Non-pigmented ciliary epithelial cell (primary cell): ENCODE results near the gene CTCFL.

Experiments used
- DNase-seq: peaks from one replicate; pipeline ENCODE4 v3.0.0-alpha.2; 2010; ENCODE audit warnings: low read depth

Gene CTCFL, protein sequence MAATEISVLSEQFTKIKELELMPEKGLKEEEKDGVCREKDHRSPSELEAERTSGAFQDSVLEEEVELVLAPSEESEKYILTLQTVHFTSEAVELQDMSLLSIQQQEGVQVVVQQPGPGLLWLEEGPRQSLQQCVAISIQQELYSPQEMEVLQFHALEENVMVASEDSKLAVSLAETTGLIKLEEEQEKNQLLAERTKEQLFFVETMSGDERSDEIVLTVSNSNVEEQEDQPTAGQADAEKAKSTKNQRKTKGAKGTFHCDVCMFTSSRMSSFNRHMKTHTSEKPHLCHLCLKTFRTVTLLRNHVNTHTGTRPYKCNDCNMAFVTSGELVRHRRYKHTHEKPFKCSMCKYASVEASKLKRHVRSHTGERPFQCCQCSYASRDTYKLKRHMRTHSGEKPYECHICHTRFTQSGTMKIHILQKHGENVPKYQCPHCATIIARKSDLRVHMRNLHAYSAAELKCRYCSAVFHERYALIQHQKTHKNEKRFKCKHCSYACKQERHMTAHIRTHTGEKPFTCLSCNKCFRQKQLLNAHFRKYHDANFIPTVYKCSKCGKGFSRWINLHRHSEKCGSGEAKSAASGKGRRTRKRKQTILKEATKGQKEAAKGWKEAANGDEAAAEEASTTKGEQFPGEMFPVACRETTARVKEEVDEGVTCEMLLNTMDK

DNA sequence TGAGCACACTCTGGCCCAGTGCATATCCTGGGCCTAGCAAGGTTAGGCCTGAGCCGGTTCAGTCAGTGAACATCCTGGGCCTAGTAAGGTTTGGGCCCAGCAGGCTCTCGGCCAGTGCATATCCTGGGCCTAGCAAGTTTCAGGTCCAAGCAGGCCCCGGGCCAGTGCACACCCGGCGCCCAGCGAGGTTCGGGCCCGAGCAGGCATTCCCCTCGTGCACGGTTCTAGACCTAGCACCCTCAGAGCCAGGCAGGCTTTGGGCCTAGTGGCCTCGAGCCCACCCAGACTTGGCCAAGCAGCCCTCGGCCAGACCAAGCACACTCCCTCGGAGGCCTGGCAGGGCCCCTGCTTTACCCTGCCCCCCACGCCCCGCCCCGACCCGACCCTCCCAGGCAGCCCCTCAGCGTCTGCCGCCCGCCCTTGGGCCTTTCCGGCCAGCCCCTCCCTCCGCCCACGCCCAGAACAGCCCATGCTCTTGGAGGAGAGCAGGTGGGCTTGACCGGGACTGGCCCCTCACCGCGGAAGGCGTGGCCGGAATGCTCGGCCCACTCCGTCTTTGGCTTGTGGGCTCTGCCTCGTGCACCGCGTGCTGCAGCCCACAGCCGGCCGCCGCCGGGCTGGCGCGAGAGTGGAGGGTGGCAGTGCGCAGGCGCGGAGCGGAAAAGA is at the start of gene CTCFL:
Gene CTCFL (minus strand): TSS at position 630 of the 666 bp plus-strand sequence. CDS start 935 bp downstream, outside the sequence.
- DNase-seq = no peak

DNA sequence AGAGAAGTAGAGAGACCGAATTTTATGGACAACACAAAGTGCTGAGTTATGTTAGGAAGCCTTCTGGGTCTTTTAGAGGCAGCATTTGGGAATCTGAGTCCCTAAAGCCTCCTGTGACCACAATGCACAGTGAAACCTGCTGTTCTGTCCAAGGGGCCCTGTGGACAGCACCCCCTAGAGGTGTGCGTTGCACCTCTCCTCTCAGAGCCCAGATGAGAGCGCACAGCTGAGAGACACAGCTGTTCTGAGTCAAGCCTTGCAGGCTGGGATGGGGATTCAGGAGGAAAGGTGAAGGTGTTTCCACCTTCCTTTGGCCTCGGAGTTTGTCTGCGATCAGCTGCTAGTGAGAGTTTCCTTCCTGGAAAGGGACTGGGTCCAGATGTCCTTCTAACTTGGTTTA is 49.0 kb upstream of the CTCFL start:
- DNase-seq = no peak

DNA sequence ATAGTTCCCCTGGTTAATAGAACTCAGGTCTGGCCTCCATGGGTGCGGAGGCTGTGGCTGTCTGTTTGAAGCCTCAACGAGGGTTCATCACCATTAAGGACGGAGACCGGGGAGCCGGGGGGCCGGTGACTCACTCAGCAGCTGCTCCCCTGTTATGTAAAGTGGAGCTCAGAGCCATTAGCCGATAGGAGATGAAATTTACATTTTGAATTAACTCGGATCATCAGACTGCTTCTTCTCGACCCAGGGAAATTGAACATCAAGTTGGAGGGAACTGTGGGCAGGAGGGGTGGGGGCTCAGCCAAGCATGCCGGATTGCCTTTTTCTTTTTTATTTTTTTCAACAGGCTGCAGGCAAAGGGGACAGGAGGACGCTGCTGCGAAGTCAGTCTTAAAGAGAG is 48.3 kb upstream of the CTCFL start:
- no peak for DNase-seq

DNA sequence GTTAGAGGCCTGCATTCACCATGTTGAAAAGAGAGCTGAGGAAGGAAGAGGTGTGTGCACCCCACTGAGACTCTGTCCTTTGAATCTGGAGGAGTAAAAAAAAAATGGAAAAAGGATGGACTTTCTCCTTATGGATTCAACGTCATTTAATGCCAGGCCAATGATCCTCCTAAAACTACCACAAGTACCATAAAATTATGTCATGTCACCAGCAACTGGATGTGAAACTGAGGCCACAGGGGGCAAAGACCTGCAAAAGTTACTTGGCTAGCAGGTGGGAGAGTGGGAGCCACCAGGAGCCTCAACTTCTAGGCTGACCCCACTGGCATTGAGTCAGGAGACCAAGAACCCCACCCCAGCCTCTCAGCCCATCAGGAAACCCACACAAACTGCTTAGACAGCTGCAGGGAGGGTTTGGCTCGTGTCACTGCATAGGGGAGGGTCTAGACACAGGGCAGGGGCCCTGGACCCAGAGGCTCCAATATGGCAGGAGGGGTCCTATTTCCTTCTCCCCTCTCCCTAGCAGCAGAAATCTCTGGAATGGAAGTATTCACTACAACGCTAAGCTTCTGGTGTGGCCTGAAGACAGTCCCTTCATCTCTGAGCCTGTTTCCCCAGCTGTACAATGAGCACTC is 47.0 kb upstream of the CTCFL start:
- no peak for DNase-seq

DNA sequence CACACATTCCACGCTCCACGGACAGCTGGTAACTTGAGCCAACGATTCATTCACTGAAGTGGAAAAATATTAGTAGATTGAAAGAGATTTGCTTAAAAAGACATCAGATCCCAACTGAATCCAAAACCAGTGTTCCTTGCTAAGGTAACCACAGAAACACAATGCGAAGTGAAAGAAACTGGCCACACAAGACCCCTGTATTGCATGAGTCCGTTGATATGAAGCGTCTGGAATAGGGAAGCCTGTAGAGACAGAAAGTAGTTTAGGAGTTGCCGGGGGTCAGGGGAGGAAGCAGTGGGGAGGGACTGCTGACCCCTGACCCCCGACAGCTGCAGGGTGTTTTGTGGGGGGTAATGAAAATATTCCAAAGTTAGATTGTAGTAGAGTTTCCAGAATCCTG is 46.0 kb upstream of the CTCFL start:
- DNase-seq = no peak

DNA sequence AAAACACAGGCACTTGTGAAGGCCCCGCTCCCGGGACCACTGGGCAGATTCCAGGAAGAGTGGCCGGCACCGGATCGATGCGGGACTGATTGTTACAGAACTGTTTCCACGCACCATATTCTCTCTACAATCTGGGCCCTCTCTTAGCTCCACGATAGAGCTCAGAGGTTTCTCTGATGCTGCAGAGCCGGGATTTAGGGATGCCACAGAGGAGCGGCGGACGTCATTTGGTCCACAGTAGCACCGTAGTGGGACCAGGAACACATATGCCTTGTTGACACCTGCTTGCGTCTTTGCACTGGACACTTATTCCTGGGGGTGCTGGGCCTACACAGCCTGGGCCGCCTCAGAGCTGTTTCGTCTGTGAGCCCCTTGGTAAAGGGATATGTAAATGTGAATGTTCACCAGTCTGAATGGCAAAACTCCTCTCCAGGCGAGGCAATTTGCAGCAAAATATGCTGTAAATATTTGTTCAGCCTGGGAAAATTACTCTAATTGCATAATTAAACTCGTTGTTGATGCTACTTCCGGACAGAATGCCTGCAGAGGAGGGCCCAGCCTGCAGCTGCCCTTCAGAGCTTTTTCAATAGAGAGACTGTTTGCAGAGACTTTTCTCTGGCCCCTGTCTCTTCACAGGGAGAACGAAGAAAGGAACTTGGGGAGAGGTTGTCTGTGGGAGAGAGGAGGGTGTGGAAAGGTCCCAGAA is 45.4 kb upstream of the CTCFL start:
- DNase-seq = no peak

DNA sequence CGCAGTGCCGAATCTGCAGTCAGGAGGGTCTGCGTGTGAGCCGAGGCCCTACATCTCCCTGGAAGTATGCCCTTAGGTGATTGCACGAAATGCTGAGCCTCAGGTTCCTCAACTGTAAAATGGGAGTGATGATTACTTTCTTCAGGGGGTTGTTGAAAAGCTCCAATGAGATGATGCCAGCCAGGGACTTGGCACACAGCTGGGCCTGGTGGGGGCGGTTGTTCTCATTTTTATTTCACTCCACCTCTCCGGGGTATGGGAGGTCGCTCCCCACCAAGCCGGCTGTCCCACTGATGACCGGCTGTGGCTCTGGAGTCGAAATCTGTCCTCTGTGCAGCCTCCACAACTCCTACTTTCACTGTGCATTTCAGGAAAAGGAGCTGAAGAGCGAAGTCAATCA is 44.0 kb upstream of the CTCFL start:
- no peak for DNase-seq

DNA sequence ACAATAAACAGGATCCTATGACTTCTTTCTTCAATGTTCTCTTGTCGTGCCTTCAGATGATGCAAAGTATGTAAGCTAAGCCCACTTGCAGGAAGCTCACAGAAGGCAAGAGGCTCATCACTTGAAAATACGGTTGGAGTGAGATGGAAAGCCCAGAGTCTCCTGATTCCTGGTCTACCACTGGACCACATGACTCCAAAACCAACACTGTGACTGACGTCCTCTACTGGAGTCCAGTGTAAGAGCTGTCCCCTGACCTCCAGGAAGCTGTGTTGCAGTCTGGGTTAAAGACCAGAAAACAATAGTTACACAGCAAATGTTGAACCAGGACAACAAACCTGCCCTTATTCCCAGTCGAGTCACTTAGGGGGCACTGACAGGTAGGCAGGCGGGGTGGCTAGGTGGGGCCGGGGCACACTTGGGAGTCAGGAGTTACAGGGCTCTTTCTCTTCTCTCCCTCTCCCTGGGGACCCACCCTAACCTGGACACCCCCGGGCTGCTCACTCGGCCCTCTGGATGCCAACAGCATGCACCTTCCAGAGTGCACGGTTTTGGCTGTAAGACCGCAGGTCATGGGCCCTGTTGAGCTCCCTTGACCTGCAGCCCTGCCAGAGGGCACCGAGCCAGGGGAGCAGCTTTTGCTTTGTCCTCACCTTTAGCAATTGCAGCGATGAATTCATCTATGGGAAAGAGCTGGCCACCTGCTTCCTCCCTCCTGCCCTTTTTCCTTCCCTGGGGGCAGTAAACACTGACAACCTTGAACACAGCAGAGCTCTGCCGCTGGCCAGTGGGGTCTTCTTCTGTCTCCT is 43.4 kb upstream of the CTCFL start:
- DNase-seq = no peak

DNA sequence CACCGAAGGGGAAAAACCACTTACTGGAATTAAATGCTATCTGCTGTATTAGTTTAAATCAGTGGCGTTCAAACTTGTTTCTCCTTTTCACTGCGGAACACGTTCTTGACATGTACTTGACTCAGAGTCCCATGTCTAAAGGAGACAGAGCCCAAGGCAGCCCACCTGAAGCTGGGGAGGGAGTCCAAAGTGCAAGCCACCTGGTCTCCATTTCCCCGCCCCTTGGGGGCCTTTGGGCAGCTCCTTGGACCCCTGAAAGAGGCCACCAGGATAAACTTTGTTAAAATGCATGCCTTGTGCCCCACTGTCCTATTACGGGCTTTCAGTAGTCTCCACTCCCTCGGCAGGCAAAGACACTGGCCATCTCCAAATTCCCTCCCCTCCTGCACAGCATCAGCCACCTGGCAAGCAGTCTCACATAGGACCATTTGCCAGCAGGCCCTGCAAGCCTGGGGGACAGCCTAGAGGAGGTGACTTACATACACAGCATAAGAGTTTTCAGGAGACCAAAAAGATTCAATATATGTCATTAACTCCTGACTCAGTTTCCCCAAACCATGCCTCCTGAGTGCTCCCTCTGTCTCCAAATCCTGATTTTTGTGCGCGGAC is 42.6 kb upstream of the CTCFL start:
- DNase-seq = no peak

DNA sequence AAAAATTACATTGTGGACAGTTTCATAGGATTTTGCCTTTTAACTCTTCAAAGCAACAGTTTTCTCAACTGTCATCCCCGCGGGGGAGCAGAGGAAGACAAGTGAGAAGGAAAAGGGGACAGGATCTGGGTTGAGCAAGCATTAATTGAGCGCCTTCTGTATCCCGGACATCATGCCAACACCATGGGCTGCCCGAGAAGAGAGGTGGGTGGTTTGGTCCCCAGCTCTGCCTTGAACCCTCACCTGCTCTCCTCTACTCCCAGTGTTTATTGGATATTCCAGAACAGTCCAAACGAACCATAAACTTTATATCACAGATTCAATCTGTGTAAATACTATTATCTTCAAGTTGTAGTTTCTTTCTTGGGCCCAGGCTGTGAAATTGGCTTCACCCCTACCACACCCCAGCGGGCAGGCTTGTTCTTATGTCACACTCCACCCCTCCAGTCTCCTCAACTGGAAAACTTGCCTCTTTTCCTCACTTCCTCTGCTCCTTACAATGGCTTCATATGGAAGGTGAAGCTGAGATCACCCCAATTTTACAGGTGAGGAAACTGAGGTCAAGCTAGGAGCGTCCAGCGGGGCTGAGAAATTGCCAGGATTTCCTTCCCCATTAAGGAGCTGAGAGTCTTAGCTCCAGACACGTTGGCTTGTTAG is 42.0 kb upstream of the CTCFL start:
- DNase-seq = no peak

DNA sequence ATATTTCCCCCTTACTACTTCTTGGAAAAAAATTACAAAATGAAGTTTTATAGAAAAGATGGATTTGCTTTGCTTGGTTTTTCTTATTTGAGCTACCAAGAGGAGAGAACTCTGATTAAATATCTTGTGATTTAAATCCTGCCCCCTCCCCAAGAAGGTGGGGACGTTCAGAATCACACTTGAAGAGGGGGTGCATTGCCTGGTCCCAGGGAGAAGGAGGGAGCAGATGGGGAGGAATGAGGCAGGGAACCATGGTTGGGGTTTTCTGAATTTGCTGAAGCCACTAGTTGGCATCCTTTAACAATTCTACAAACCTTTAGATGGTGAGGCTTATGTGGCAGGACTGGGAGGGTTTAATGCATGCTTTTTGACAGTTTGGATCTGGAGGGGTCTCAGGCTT is 41.5 kb upstream of the CTCFL start:
- DNase-seq = no peak

DNA sequence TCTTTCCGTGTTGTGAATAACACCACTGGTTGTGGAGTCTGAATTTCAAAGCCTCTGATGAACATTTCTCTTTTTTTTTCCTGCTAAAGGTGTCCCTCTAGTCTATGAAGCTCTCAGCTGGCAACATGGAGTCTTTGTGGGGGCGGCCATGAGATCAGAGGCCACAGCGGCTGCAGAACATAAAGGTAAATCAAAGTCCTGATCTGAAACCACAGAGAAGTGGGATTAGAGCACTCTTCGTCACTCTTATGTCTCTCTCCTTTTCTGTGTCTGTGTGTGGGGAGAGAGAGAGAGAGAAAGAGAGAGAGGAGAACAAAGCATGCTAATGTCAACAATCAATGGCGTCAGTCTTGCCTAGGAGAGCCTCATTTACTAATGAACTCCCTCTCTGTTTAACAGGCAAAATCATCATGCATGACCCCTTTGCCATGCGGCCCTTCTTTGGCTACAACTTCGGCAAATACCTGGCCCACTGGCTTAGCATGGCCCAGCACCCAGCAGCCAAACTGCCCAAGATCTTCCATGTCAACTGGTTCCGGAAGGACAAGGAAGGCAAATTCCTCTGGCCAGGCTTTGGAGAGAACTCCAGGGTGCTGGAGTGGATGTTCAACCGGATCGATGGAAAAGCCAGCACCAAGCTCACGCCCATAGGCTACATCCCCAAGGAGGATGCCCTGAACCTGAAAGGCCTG is 40.2 kb upstream of the CTCFL start:
- no peak for DNase-seq

DNA sequence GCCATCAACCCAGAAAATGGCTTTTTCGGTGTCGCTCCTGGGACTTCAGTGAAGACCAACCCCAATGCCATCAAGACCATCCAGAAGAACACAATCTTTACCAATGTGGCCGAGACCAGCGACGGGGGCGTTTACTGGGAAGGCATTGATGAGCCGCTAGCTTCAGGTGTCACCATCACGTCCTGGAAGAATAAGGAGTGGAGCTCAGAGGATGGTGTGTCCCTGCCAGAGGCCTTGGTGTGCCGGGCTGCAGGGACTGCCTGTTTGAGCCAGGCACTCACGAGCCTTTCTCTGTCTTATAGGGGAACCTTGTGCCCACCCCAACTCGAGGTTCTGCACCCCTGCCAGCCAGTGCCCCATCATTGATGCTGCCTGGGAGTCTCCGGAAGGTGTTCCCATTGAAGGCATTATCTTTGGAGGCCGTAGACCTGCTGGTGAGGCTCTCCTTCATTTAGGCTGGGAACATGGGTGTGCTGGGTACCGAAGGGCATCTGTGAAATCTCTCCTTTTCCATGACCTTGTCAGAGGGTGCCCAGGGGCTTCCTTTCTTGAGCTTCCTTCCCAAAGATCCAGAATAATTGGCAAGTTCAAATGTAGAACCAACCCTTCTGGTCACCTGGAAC is 39.4 kb upstream of the CTCFL start:
- no peak for DNase-seq

DNA sequence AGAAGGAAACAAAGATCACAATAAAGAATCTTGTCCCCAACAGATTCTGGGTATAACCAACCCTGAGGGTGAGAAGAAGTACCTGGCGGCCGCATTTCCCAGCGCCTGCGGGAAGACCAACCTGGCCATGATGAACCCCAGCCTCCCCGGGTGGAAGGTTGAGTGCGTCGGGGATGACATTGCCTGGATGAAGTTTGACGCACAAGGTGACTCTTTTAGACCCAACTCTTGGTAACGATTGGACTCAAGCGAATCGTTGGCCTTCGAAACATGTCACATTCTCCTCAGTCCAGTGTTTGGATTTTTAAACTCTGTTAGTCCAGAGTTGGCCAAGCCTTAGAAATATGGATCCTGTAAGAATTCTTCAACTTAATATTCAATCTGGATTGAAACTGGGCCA is 38.6 kb upstream of the CTCFL start:
- DNase-seq = no peak

DNA sequence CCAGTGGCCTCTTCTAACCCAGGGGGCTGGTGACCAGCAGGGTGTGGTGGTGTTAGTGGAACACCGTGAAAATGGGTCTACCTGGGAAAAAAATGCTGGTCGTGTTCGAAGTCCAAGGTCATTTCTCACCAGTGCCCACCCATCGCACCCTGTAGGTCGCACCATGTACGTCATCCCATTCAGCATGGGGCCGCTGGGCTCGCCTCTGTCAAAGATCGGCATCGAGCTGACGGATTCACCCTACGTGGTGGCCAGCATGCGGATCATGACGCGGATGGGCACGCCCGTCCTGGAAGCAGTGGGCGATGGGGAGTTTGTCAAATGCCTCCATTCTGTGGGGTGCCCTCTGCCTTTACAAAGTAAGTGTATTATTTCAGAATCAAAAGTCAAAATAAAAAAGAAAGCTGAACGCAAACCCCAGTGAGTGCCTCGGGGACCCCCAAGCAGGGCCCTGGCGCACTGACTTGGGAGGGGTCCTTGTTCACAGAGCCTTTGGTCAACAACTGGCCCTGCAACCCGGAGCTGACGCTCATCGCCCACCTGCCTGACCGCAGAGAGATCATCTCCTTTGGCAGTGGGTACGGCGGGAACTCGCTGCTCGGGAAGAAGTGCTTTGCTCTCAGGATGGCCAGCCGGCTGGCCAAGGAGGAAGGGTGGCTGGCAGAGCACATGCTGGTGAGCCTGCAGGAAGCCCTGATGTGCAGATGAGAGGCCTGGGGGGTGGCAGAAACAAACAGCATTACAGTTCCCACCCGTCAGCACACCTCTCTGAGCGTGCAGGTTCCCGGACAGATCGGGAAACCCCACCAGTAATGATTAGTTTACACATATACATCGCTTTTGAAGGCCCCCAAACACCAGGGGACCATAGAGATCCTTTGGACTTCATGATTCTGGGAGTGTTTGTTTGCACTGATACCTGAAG is 37.9 kb upstream of the CTCFL start:
- DNase-seq = no peak

DNA sequence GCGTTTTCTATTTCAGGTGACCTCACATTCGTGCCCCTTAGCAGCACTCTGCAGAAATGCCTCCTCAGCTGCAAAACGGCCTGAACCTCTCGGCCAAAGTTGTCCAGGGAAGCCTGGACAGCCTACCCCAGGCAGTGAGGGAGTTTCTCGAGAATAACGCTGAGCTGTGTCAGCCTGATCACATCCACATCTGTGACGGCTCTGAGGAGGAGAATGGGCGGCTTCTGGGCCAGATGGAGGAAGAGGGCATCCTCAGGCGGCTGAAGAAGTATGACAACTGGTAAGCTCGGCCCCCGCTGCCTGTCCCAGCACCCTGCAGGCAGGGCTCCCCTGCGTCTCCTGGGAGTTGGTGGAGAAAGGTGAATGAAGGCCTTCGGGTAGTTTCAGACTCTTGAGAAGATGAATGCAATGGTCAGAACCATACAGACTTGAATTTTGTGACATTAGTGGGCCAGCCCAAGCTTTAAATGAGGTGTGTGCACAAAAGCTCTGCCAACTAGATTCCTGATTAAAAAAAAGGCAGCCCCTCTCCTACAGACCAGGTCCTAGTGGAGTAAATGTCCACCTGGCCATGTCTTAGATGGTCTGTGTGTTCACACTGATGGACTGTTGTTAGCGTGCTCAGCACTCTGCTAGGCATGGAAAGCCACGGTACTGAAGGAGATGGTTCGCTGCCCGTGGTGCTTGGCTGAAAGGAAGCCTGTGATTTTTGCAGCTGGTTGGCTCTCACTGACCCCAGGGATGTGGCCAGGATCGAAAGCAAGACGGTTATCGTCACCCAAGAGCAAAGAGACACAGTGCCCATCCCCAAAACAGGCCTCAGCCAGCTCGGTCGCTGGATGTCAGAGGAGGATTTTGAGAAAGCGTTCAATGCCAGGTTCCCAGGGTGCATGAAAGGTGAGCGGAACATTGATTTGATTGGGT is 36.7 kb upstream of the CTCFL start:
- DNase-seq = no peak
